Tibial artery (tissue), 4 donors: Measurements from ENCODE around the gene DPH2.
A peak's percentile ranks its signal among the peaks of the same experiment; 100 is the strongest.

Experiments used
- DNase-seq, 2 donors: peaks; one replicate each; pipeline ENCODE4 v3.0.0-alpha.2; 2019
- H3K27ac ChIP-seq, 2 donors: fragments of 200-600 bp; sonication (generic) in 1 of 2; 1 replicate in 1 of 2; 2 replicates in 1 of 2; pipeline ENCODE4 v1.5.1; 2018 to 2019; ENCODE audit warnings: mild to moderate bottlenecking in 1 of 2
- H3K27me3 ChIP-seq, 2 donors: fragments of 200-600 bp; sonication (generic) in 1 of 2; one replicate each; pipeline versions ENCODE4 v1.5.1 to v1.6.0; 2016 to 2019
- H3K36me3 ChIP-seq, 3 donors: fragments of 200-600 bp; sonication (generic) in 2 of 3; one replicate each; pipeline ENCODE4 v1.5.1; 2016 to 2019; ENCODE audit warnings: mild to moderate bottlenecking in 2 of 3
- H3K4me1 ChIP-seq, 4 donors: fragments of 200-600 bp; sonication (generic) in 2 of 4; 1 replicate in 3 of 4; 2 replicates in 1 of 4; pipeline ENCODE4 v1.5.1; 2016 to 2019
- H3K4me3 ChIP-seq, 2 donors: fragments of 200-600 bp; sonication (generic) in 1 of 2; 1 replicate in 1 of 2; 2 replicates in 1 of 2; pipeline ENCODE4 v1.5.1; 2018 to 2019; ENCODE audit warnings: mild to moderate bottlenecking in 2 of 2
- H3K9me3 ChIP-seq, 3 donors: fragments of 200-600 bp; sonication (generic) in 1 of 3; one replicate each; pipeline ENCODE4 v1.5.1; 2016 to 2019
- CTCF ChIP-seq, 2 experiments: fragments of 200-600 bp in 1 of 2; fragments of 450-650 bp in 1 of 2; IDR thresholded peaks; one replicate each; pipeline ENCODE4 v1.5.1; 2017 to 2019; ENCODE audit warnings: antibody characterized with exemption in 2 of 2, mild to moderate bottlenecking in 1 of 2, moderate library complexity in 1 of 2
- intact Hi-C: fragments of 100-400 bp; cut with DNase I; formaldehyde crosslinking; loops from one replicate; pipeline ENCODE4 v1.15.0; 2023; ENCODE audit warnings: low total_unique reads

The DPH2 gene

GRCh38 chr1:43934101-43934985 lies 35.5 kb upstream of the DPH2 start:
- intact Hi-C loops = loop anchor here (2.0 kb wide), 1 partner anchor 172 kb away; no protein-coding TSS in a partner anchor
- DNase-seq = no peak
- Histone ChIP-seq H3K4me3 (peak overlapping the region; percentile 44 to 51), H3K4me1 (peaks cover 0 to 41% (median 27%) of the 10 kb centered on the region in 4 donors), H3K27me3 (peaks cover 0 to 13% of the 10 kb centered on the region in 2 donors), H3K36me3 (peaks cover 0 to 18% (median 9%) of the 10 kb centered on the region in 3 donors), H3K27ac (peak overlapping the region in 1 of 2 donors; percentile 14), H3K9me3 (no peaks in the 10 kb centered on the region)
- TF ChIP-seq CTCF (IDR thresholded peaks at IDR 0.05) = peak; percentile 84 to 87

DNA sequence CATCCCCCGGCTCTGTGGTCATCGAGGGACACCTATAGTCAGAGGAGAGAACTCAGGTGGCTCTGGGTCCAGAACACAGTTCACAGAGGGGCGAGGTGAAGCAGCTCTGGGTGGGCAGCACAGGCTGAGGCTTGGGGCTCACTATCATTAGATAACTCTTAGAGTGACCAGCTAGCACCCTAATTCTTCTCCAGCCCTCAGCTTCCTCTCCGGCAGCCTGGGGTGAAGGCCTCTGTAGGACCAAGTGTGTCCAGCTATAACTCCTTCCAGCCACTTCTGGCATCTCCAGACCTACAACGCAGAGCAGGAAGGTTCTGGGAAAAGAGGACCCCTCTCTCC lies 34.9 kb upstream of the DPH2 start:
- no peak overlapping the region for H3K27ac ChIP-seq
- no peak for DNase-seq
- peaks cover 0 to 14% (median 7%) of the 10 kb centered on the region in 3 donors for H3K36me3 ChIP-seq
- H3K4me1 ChIP-seq = peaks cover 0 to 41% (median 27%) of the 10 kb centered on the region in 4 donors
- H3K9me3 ChIP-seq = no peaks in the 10 kb centered on the region
- intact Hi-C loops = loop anchor here (2.0 kb wide), 1 partner anchor 172 kb away; no protein-coding TSS in a partner anchor
- no peak overlapping the region for H3K4me3 ChIP-seq
- peaks cover 0 to 13% of the 10 kb centered on the region in 2 donors for H3K27me3 ChIP-seq
- TF ChIP-seq CTCF (IDR thresholded peaks at IDR 0.05) = no peak

DNA sequence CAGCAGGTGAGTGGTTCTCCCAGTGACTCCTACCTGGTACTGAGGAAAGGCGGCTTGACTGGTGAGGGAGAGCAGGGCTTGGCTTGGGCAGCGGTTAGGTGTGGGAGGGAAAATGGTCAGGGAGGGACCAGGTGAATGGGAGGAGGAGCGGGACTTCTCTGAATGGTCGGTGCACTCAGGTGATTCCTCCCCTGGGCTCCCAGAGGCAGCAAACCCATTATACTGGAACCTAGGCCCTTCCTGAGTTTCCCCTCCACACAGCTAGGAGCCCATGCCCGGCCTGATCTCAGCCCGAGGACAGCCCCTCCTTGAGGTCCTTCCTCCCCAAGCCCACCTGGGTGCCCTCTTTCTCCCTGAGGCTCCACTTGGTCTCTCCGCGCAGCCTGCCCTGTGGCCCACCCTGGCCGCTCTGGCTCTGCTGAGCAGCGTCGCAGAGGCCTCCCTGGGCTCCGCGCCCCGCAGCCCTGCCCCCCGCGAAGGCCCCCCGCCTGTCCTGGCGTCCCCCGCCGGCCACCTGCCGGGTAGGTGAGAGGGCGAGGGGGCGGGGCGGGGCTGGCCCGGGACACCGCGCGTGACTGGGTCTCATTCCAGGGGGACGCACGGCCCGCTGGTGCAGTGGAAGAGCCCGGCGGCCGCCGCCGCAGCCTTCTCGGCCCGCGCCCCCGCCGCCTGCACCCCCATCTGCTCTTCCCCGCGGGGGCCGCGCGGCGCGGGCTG lies 33.9 kb upstream of the DPH2 start:
- peak overlapping the region; percentile 42 to 55 for H3K4me3 ChIP-seq
- H3K9me3 ChIP-seq = no peaks in the 10 kb centered on the region
- H3K4me1 ChIP-seq = peaks cover 0 to 41% (median 27%) of the 10 kb centered on the region in 4 donors
- intact Hi-C loops = loop anchor here (2.0 kb wide), 1 partner anchor 173 kb away; no protein-coding TSS in a partner anchor
- DNase-seq = no peak
- TF ChIP-seq CTCF (IDR thresholded peaks at IDR 0.05) = no peak
- no peak overlapping the region for H3K27ac ChIP-seq
- peaks cover 0 to 13% of the 10 kb centered on the region in 2 donors for H3K27me3 ChIP-seq
- H3K36me3 ChIP-seq = peaks cover 0 to 5% (median 0%) of the 10 kb centered on the region in 3 donors

- H3K27me3 ChIP-seq = peaks cover 0 to 13% of the 10 kb centered on the region in 2 donors
- no peak overlapping the region for H3K27ac ChIP-seq
- peaks cover 0 to 41% (median 27%) of the 10 kb centered on the region in 4 donors for H3K4me1 ChIP-seq
- no peak for DNase-seq
- intact Hi-C loops = no loop called here
- peak overlapping the region; percentile 42 to 55 for H3K4me3 ChIP-seq
- H3K36me3 ChIP-seq = no peaks in the 10 kb centered on the region
- H3K9me3 ChIP-seq = no peaks in the 10 kb centered on the region
- no peak for TF ChIP-seq CTCF (IDR thresholded peaks at IDR 0.05)
Measured at GRCh38 chr1:43936431-43937151, 33.2 kb upstream of the DPH2 start.

DNA sequence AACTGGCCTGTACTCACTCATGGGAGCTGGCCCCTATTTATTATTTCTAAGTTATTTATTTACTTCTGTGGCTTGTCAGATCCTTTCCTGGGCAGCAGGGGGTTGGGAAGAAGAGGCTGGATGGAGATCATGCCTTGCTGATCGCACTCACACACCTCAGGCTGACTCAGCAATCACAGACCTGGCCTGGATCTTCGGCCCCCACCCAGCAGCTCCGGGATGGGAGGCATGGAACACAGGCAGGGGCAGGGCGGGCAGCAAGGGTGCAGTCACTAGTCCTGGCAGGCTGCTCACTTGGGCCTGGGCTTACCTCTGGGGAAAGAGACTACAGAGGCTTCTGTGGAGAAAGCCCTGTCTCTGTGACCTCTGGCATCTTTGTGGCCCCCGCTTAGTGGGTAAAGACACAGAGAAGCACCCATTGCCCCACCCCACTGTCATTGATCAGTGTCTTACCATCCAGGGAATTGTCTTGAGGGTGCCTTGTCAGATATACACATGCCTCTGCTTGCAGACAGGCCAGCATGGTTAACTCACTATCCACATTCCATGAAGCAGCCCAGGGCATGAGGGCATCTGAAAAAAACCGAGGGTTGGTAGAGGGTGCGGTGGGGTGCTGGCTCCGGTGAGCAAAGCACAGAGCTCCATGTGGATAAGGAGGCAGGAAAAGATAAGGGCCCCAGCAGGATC lies 32.5 kb upstream of the DPH2 start:
- no peak for TF ChIP-seq CTCF (IDR thresholded peaks at IDR 0.05)
- H3K4me3 ChIP-seq = no peak overlapping the region
- H3K36me3 ChIP-seq = no peaks in the 10 kb centered on the region
- intact Hi-C loops = no loop called here
- no peak overlapping the region for H3K27ac ChIP-seq
- peaks cover 0 to 41% (median 27%) of the 10 kb centered on the region in 4 donors for H3K4me1 ChIP-seq
- DNase-seq = no peak
- peaks cover 0 to 13% of the 10 kb centered on the region in 2 donors for H3K27me3 ChIP-seq
- no peaks in the 10 kb centered on the region for H3K9me3 ChIP-seq
